HG03159 (cell line): ENCODE data around the gene CFL1.

Experiments used
- ATAC-seq: cut with Tn5 transposase; IDR thresholded peaks from one replicate; pipeline ENCODE4 v1.9.1; 2021; ENCODE audit warnings: mild to moderate bottlenecking, moderate library complexity; ENCODE audit not compliant: unreplicated experiment

CFL1 gene

DNA sequence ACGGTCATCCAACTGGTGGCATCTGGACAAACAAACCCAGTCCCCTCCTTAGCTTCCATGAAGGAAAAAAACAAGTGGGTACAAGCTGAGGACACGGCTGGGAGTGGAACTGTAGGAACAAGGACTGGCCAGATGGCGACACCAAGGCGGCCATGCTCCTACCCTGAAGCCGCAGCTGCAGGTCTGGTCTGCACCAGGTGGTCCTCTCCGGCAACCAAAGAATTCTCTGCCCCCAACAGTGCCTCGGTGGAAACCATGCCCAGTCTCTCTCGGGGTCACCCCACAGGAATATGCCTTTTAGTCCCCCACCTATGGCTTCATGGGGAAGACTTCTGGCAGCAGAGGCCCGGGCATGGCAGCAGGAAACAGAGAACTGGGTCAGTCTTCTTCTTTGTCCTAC lies 48.5 kb downstream of the CFL1 start:
- no peak for ATAC-seq

DNA sequence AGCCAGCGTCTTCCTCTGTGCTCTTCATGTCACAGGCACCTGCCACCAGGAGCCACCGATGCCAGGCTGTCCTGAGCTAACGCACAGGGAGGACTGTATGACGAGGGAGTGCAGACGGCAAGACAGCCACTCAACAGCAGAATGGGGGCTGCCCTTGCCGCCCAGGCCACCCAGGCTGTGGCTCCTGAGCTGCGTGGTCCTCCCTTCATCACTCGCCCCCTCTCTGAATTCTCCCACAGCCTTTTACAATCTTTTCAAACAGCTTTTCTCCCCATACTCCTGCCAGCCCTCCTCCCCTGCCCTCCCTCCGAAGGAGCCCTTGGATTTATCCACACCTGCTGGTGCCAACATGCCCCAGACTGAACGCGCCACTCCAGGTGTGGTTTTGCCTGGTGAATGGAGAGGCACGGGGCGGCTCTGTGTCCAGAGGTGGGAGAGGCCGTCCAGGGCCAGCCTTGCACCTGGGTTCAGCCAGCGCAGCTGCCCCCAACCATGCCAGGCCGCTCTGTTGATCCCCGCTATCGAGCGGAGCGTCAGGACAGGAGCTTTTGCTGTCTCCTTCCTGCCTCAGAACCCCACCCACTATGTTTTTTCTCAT lies 49.1 kb downstream of the CFL1 start:
- ATAC-seq, result no peak

GRCh38 chr11:65806979-65807378 lies 51.0 kb downstream of the CFL1 start:
- no peak for ATAC-seq
